ENCODE results near the gene CCDC71L. TPM values are rescaled to one million over a fixed set of nuclear protein-coding genes. Genes with fewer than 3 reads are reported as not detected.
"Not testable (repeated sequence)": the region's sequence is repeated elsewhere in the genome, so short reads cannot be mapped to it uniquely, and the experiment has no call there.

CCDC71L gene
- polyA plus RNA-seq, 1 experiment, result 16.9 TPM

GRCh38 chr7:106692450-106693051, 31.6 kb upstream of the CCDC71L start:
- H3K9me3 ChIP-seq (ENCODE audit: control insufficient read depth, insufficient read depth, low read length), result no peaks in the 10 kb centered on the region; the same call in 1 of the 2 replicates
- TF ChIP-seq CTCF (IDR thresholded peaks at IDR 0.05; ENCODE audit: low read depth, low read length), result no peak
- CTCF ChIA-PET, result interaction anchor here (0.5 to 1.7 kb wide), 3 partner anchors 45 to 515 kb away, joined by 3 read pairs; no protein-coding TSS in a partner anchor
- H3K27me3 ChIP-seq (ENCODE audit: control insufficient read depth, insufficient read depth, low read length), result no peaks in the 10 kb centered on the region
- no peak overlapping the region for H3K4me3 ChIP-seq (ENCODE audit: low read depth, low read length)
- no peak for DNase-seq (ENCODE audit: low read depth, low spot score)
- H3K27ac ChIP-seq (ENCODE audit: low read depth, low read length), result no peak overlapping the region
- POLR2A ChIA-PET, result no interaction called here

GRCh38 chr7:106688161-106688560, 27.2 kb upstream of the CCDC71L start:
- POLR2A ChIA-PET; H3K9me3 ChIP-seq (ENCODE audit: control insufficient read depth, insufficient read depth, low read length); CTCF ChIA-PET; H3K27ac ChIP-seq (ENCODE audit: low read depth, low read length); H3K27me3 ChIP-seq (ENCODE audit: control insufficient read depth, insufficient read depth, low read length); H3K4me3 ChIP-seq (ENCODE audit: low read depth, low read length); DNase-seq (ENCODE audit: low read depth, low spot score): not testable (repeated sequence)

GRCh38 chr7:106683941-106684340, 23.0 kb upstream of the CCDC71L start:
- Histone ChIP-seq H3K27ac (ENCODE audit: low read depth, low read length) (no peak overlapping the region), H3K9me3 (ENCODE audit: control insufficient read depth, insufficient read depth, low read length) (no peaks in the 10 kb centered on the region), H3K4me3 (ENCODE audit: low read depth, low read length) (no peak overlapping the region), H3K27me3 (ENCODE audit: control insufficient read depth, insufficient read depth, low read length) (no peaks in the 10 kb centered on the region)
- DNase-seq (ENCODE audit: low read depth, low spot score), result no peak
- ChIA-PET CTCF (no interaction called here), POLR2A (no interaction called here)
- no peak for TF ChIP-seq CTCF (IDR thresholded peaks at IDR 0.05; ENCODE audit: low read depth, low read length)

- no peak overlapping the region for H3K4me3 ChIP-seq (ENCODE audit: low read depth, low read length)
- H3K27ac ChIP-seq (ENCODE audit: low read depth, low read length), result no peak overlapping the region
- no peak for DNase-seq (ENCODE audit: low read depth, low spot score)
- ChIA-PET POLR2A (no interaction called here), CTCF (interaction anchor here (1.1 kb wide), 1 partner anchor 21 kb away, joined by 3 read pairs; the partner anchor contains the start of gene CCDC71L)
- TF ChIP-seq CTCF (IDR thresholded peaks at IDR 0.05; ENCODE audit: low read depth, low read length), result no peak
- no peaks in the 10 kb centered on the region for H3K27me3 ChIP-seq (ENCODE audit: control insufficient read depth, insufficient read depth, low read length)
- no peaks in the 10 kb centered on the region for H3K9me3 ChIP-seq (ENCODE audit: control insufficient read depth, insufficient read depth, low read length)
Observed at GRCh38 chr7:106681815-106682495, 21.0 kb upstream of the CCDC71L start.

GRCh38 chr7:106679153-106679931, 18.4 kb upstream of the CCDC71L start:
- no peaks in the 10 kb centered on the region for H3K27me3 ChIP-seq (ENCODE audit: control insufficient read depth, insufficient read depth, low read length)
- no peak for DNase-seq (ENCODE audit: low read depth, low spot score)
- no peaks in the 10 kb centered on the region for H3K9me3 ChIP-seq (ENCODE audit: control insufficient read depth, insufficient read depth, low read length)
- ChIA-PET POLR2A (no interaction called here), CTCF (interaction anchor here (0.6 to 1.7 kb wide), 5 partner anchors 19 to 1022 kb away, joined by 3 to 6 read pairs (median 4); partner anchors contain the start of gene CCDC71L)
- TF ChIP-seq CTCF (IDR thresholded peaks at IDR 0.05; ENCODE audit: low read depth, low read length), result no peak
- no peak overlapping the region for H3K27ac ChIP-seq (ENCODE audit: low read depth, low read length)
- H3K4me3 ChIP-seq (ENCODE audit: low read depth, low read length), result no peak overlapping the region

Data from AG04450 (cell line).